Measurements from ENCODE around the gene DTX3L.

- TF ChIP-seq POLR2A (IDR thresholded peaks at IDR 0.05) (no peak), CTCF (IDR thresholded peaks at IDR 0.05 in 4 of 5, conservative IDR thresholded peaks at IDR 0.05 in 1 of 5) (no peak)
These were observed 48.3 kb upstream of the DTX3L start for GRCh38 chr3:122515870-122516269.
